IMR-90 (cell line): ENCODE measurements around the gene PRR16.

ENCODE experiments used
- CTCF ChIP-seq: conservative IDR thresholded peaks from 2 replicates; pipeline ENCODE4 v1.5.1; 2012; ENCODE audit warnings: mild to moderate bottlenecking, low read depth, low read length, improper control_type of control experiment
- MAFK ChIP-seq: IDR thresholded peaks from 2 replicates; pipeline ENCODE4 v1.6.1; 2012; ENCODE audit warnings: low read depth, low read length, improper control_type of control experiment
- POLR2A ChIP-seq: IDR thresholded peaks from 2 replicates; pipeline ENCODE4 v1.6.1; 2012; ENCODE audit warnings: mild to moderate bottlenecking, low read depth, low read length

DNA sequence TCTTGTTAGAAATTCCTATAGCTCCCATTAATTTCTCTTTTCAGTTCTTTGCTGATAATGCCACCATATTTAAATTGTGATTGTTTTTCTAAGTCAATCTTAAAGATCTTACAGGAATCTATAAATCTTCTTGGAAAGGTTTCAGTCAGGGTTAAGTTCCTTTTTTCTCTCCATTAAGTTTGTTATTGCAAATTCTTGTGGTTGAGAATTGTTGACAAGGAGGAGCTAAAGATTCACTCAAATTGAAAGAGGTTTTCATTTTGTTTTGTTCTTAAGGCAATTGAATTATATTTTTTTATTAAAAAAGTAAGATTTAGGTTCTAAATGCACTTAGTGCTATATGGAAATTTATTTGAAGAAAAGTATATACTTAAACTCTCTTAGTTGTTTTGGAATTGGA, 213.4 kb downstream of the PRR16 start:
- TF ChIP-seq CTCF (no peak), POLR2A (no peak), MAFK (no peak)
